ENCODE results near the gene ZNF330.

DNA sequence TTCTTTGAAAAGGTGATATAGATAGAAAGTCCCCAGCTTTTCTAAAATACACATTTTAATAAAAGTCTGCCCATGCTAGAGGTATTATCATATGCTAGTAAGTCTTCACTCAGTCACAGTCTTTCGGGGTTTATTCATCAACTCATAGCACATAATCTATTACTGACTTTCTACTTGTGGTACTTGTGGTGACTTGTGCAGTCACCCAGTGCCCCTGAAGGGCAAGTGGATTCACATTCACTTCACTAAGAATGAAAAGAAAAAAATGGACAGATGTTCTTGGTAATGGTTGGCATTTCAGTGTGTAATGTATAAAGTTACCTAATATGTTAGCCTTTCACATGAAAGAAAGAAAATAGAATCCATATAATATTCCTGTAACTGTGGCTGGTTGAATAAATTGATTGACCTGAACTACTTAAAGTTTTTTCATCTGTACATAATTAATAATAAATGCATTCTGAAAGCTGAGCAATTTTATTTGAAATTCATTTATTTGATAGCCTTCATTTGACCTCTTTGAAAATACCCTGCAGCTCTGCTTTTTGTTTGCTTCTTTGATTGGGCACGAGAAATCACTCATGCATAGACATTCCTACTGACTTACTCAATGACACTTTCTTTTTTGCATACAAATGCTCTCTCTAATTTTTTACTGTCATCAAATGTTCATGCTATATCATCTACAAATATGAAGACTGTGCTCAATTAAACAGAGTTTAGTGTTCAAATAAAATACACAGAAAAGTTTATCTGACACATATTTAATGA lies 39.5 kb upstream of the ZNF330 start:
- TF ChIP-seq, protein P1, sequence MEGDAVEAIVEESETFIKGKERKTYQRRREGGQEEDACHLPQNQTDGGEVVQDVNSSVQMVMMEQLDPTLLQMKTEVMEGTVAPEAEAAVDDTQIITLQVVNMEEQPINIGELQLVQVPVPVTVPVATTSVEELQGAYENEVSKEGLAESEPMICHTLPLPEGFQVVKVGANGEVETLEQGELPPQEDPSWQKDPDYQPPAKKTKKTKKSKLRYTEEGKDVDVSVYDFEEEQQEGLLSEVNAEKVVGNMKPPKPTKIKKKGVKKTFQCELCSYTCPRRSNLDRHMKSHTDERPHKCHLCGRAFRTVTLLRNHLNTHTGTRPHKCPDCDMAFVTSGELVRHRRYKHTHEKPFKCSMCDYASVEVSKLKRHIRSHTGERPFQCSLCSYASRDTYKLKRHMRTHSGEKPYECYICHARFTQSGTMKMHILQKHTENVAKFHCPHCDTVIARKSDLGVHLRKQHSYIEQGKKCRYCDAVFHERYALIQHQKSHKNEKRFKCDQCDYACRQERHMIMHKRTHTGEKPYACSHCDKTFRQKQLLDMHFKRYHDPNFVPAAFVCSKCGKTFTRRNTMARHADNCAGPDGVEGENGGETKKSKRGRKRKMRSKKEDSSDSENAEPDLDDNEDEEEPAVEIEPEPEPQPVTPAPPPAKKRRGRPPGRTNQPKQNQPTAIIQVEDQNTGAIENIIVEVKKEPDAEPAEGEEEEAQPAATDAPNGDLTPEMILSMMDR (IDR thresholded peaks at IDR 0.05 in 8 of 11, conservative IDR thresholded peaks at IDR 0.05 in 3 of 11), result no peak
- no peak for TF ChIP-seq POLR2AphosphoS5 (IDR thresholded peaks at IDR 0.05)

All from spleen (tissue), 7 donors.